Chondrocyte (in vitro differentiated cells): ENCODE results near the gene RBM6. TPM values are rescaled to one million over a fixed set of nuclear protein-coding genes. Genes with fewer than 3 reads are reported as not detected.
A peak's percentile ranks its signal among the peaks of the same experiment; 100 is the strongest.

ENCODE experiments used
- DNase-seq: peaks from one replicate; pipeline ENCODE4 v3.0.0; 2021; ENCODE audit warnings: mixed read lengths, low spot score
- H3K27ac Mint-ChIP-seq: one replicate; pipeline ENCODE4 v1.8.0; 2021; ENCODE audit warnings: mild to moderate bottlenecking, moderate library complexity, mixed read lengths; ENCODE audit not compliant: unreplicated experiment
- H3K27me3 Mint-ChIP-seq: 2 replicates; pipeline ENCODE4 v1.8.0; 2021; ENCODE audit warnings: low read depth, mixed read lengths
- H3K36me3 Mint-ChIP-seq: 2 replicates; pipeline ENCODE4 v1.8.0; 2021; ENCODE audit warnings: low read depth, mixed read lengths
- H3K4me1 Mint-ChIP-seq: 2 replicates; pipeline ENCODE4 v1.8.0; 2021; ENCODE audit warnings: low read depth, mild to moderate bottlenecking, mixed read lengths
- H3K4me3 Mint-ChIP-seq: one replicate; pipeline ENCODE4 v1.8.0; 2021; ENCODE audit warnings: mild to moderate bottlenecking, moderate library complexity, mixed read lengths; ENCODE audit not compliant: unreplicated experiment
- H3K9me3 Mint-ChIP-seq: 2 replicates; pipeline ENCODE4 v1.8.0; 2021; ENCODE audit warnings: low read depth, mixed read lengths
- total RNA-seq: library from RNA; stranded (reverse); gene quantifications from 3 replicates; pipeline ENCODE4 v1.2.1, GENCODE V29; 2021
- TF ChIP-seq, protein P1 (sequence below): fragments of 200-600 bp; sonication (generic); IDR thresholded peaks from 2 replicates; pipeline ENCODE4 v1.5.0; 2021; ENCODE audit warnings: antibody characterized with exemption, mild to moderate bottlenecking, moderate library complexity

Gene RBM6
- total RNA-seq, 1 donor from 2014 or later: 57.1 TPM

DNA sequence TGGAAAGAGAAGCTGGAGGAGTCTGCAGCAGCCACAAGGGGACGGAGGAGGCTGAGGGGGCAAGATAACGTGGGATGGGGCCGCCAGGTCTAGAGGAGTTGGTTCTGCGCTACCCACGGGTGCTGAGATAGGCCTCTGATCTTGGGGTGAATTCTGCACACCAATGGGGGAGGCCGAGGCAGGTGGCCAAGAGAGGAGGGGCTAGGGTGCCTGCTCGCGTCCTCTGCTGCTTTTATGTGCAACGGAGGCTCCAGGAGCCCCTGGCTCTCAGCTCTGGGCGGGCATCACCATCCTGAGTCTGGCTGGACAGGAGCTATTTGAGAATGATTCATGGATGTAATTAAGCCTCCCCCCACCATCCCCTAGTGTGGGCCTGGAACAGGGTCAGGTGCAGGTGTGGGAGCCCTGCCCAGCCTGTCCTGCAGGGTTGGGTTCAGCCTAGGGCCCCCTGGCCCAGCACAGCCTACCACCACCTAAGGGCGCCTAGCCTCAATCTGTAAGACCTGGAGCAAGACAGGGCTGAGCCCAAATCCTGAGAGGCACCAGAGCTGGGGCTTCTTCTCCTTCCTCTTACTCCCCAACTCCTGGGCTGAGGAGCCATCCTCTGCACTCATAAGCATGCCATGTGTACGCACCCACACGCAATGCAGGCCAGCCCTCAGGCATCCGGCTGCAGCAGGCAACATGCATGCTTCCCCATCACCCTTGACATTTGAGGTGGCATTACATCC is 182.9 kb downstream of the RBM6 start:
- TF ChIP-seq, protein P1, sequence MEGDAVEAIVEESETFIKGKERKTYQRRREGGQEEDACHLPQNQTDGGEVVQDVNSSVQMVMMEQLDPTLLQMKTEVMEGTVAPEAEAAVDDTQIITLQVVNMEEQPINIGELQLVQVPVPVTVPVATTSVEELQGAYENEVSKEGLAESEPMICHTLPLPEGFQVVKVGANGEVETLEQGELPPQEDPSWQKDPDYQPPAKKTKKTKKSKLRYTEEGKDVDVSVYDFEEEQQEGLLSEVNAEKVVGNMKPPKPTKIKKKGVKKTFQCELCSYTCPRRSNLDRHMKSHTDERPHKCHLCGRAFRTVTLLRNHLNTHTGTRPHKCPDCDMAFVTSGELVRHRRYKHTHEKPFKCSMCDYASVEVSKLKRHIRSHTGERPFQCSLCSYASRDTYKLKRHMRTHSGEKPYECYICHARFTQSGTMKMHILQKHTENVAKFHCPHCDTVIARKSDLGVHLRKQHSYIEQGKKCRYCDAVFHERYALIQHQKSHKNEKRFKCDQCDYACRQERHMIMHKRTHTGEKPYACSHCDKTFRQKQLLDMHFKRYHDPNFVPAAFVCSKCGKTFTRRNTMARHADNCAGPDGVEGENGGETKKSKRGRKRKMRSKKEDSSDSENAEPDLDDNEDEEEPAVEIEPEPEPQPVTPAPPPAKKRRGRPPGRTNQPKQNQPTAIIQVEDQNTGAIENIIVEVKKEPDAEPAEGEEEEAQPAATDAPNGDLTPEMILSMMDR: no peak
- DNase-seq: peak; percentile 65
- Mint-ChIP-seq H3K4me1 (peaks cover 55% of the 10 kb centered on the region), H3K9me3 (no peaks in the 10 kb centered on the region), H3K27ac (no peak overlapping the region), H3K27me3 (no peaks in the 10 kb centered on the region), H3K36me3 (peaks cover 11% of the 10 kb centered on the region), H3K4me3 (no peak overlapping the region)

GRCh38 chr3:50123394-50124051 is 183.6 kb downstream of the RBM6 start:
- Mint-ChIP-seq H3K27ac (no peak overlapping the region), H3K4me3 (no peak overlapping the region)
- peak; percentile 54 for DNase-seq

GRCh38 chr3:50124052-50124799 is 184.3 kb downstream of the RBM6 start:
- peak; percentile 86 for DNase-seq
- peak overlapping the region; percentile 57 for H3K27ac Mint-ChIP-seq
- H3K9me3 Mint-ChIP-seq: no peaks in the 10 kb centered on the region
- peaks cover 2% of the 10 kb centered on the region for H3K36me3 Mint-ChIP-seq
- TF ChIP-seq, protein P1: no peak
- H3K4me1 Mint-ChIP-seq: peaks cover 58% of the 10 kb centered on the region
- no peaks in the 10 kb centered on the region for H3K27me3 Mint-ChIP-seq
- H3K4me3 Mint-ChIP-seq: peak overlapping the region; percentile 22

More at GRCh38 chr3:50123394-50124051, 183.6 kb downstream of the RBM6 start:
- Mint-ChIP-seq H3K36me3 (peaks cover 4% of the 10 kb centered on the region), H3K9me3 (no peaks in the 10 kb centered on the region), H3K27me3 (no peaks in the 10 kb centered on the region), H3K4me1 (peaks cover 58% of the 10 kb centered on the region)
- TF ChIP-seq, protein P1: no peak

GRCh38 chr3:50124800-50125178 is 184.8 kb downstream of the RBM6 start:
- Mint-ChIP-seq H3K36me3 (peaks cover 1% of the 10 kb centered on the region), H3K27ac (peak overlapping the region; percentile 57), H3K9me3 (no peaks in the 10 kb centered on the region), H3K4me1 (peaks cover 58% of the 10 kb centered on the region), H3K4me3 (peak overlapping the region; percentile 22), H3K27me3 (no peaks in the 10 kb centered on the region)
- TF ChIP-seq, protein P1: no peak
- peak; percentile 72 for DNase-seq
